Thymus (tissue), 11 donors: Measurements from ENCODE around the gene TPCN1. TPM values are rescaled to one million over a fixed set of nuclear protein-coding genes. Genes with fewer than 3 reads are reported as not detected.

Experiments
- DNase-seq, 9 donors: peaks; one replicate each; pipeline ENCODE4 v3.0.0-alpha.2; 2013; ENCODE audit warnings: low spot score in 9 of 9, low read depth in 6 of 9, missing footprints in 1 of 9
- H3K27ac ChIP-seq, 2 donors: one replicate each; pipeline ENCODE4 v1.5.1; 2013; ENCODE audit warnings: control low read depth in 1 of 2, low read depth in 1 of 2, low read length in 1 of 2, mild to moderate bottlenecking in 1 of 2, moderate library complexity in 1 of 2
- H3K27me3 ChIP-seq, 2 donors: one replicate each; pipeline ENCODE4 v1.5.1; 2013; ENCODE audit warnings: low read length in 1 of 2; ENCODE audit not compliant: control insufficient read depth in 2 of 2, insufficient read depth in 1 of 2
- H3K36me3 ChIP-seq, 2 donors: one replicate each; pipeline ENCODE4 v1.5.1; 2013; ENCODE audit warnings: low read length in 1 of 2, mild to moderate bottlenecking in 1 of 2, moderate library complexity in 1 of 2; ENCODE audit not compliant: control insufficient read depth in 2 of 2, insufficient read depth in 2 of 2
- H3K4me1 ChIP-seq, 2 donors: one replicate each; pipeline ENCODE4 v1.5.1; 2013; ENCODE audit warnings: low read length in 2 of 2; ENCODE audit not compliant: control insufficient read depth in 2 of 2, insufficient read depth in 2 of 2
- H3K4me3 ChIP-seq, 2 donors: one replicate each; pipeline ENCODE4 v1.5.1; 2013; ENCODE audit warnings: low read length in 2 of 2, control low read depth in 1 of 2, mild to moderate bottlenecking in 1 of 2
- H3K9me3 ChIP-seq, 2 donors: one replicate each; pipeline ENCODE4 v1.5.1; 2013; ENCODE audit warnings: low read length in 1 of 2, mild to moderate bottlenecking in 1 of 2; ENCODE audit not compliant: control insufficient read depth in 2 of 2, insufficient read depth in 1 of 2
- WGBS: extraction: QIAGEN DNeasy Blood & Tissue Kit; methylation state at CpG from one replicate; pipeline ENCODE4 v1.1.7; 2013; 5-methylcytosine and 5-hydroxymethylcytosine counted together
- polyA plus RNA-seq: library from polyadenylated mRNA; stranded (reverse); fragments of 200-250 nt; gene quantifications from one replicate; pipeline ENCODE4 v1.2.3, GENCODE V29; 2013
- total RNA-seq: library from RNA; stranded (reverse); fragments of 120-200 nt; gene quantifications from one replicate; pipeline ENCODE4 v1.2.4, GENCODE V29; 2013
- donor health status: healthy.

The TPCN1 gene
- total and polyA plus RNA-seq, 2 donors, result 4.2 to 16.7 TPM

- H3K27ac ChIP-seq, result no peak overlapping the region
- peaks cover 19 to 20% of the 10 kb centered on the region in 2 donors for H3K4me1 ChIP-seq
- H3K36me3 ChIP-seq, result peaks cover 4 to 21% of the 10 kb centered on the region in 2 donors
- WGBS, result 94% methylated on average over 8 of the region's 8 CpGs
- H3K9me3 ChIP-seq, result no peaks in the 10 kb centered on the region
- H3K4me3 ChIP-seq, result no peak overlapping the region
- no peaks in the 10 kb centered on the region for H3K27me3 ChIP-seq
- no peak for DNase-seq
Observed at GRCh38 chr12:113278141-113278540, 56.9 kb downstream of the TPCN1 start.

GRCh38 chr12:113278633-113279032, 57.4 kb downstream of the TPCN1 start:
- Histone ChIP-seq H3K4me1 (peaks cover 19 to 20% of the 10 kb centered on the region in 2 donors), H3K27me3 (no peaks in the 10 kb centered on the region), H3K36me3 (peaks cover 1 to 16% of the 10 kb centered on the region in 2 donors), H3K9me3 (no peaks in the 10 kb centered on the region), H3K27ac (peak overlapping the region in 1 of 2 donors; percentile 59), H3K4me3 (no peak overlapping the region)
- 11% methylated on average over 5 of the region's 5 CpGs for WGBS
- peak in 8 of 9 donors; percentile 34 to 84 (median 56) for DNase-seq

GRCh38 chr12:113284751-113285150, 63.5 kb downstream of the TPCN1 start:
- Histone ChIP-seq H3K4me3 (no peak overlapping the region), H3K27me3 (no peaks in the 10 kb centered on the region), H3K36me3 (peaks cover 2 to 15% of the 10 kb centered on the region in 2 donors), H3K27ac (no peak overlapping the region), H3K9me3 (no peaks in the 10 kb centered on the region), H3K4me1 (peaks cover 1% of the 10 kb centered on the region in 2 donors)
- no peak for DNase-seq
- WGBS, result 97% methylated on average over 13 of the region's 13 CpGs

- Histone ChIP-seq H3K27me3 (no peaks in the 10 kb centered on the region), H3K27ac (no peak overlapping the region)
- DNase-seq, result no peak
Observed at GRCh38 chr12:113285679-113286610, 64.7 kb downstream of the TPCN1 start.

GRCh38 chr12:113286712-113287111, 65.4 kb downstream of the TPCN1 start:
- no peak for DNase-seq
- Histone ChIP-seq H3K27ac (no peak overlapping the region), H3K4me1 (no peaks in the 10 kb centered on the region), H3K36me3 (peaks cover 2 to 26% of the 10 kb centered on the region in 2 donors), H3K4me3 (no peak overlapping the region), H3K27me3 (no peaks in the 10 kb centered on the region), H3K9me3 (peaks cover 0 to 3% of the 10 kb centered on the region in 2 donors)
- 94% methylated on average over 11 of the region's 11 CpGs for WGBS

More at GRCh38 chr12:113285679-113286610, 64.7 kb downstream of the TPCN1 start:
- WGBS, result 98% methylated on average over 22 of the region's 22 CpGs
- H3K4me3 ChIP-seq, result no peak overlapping the region
- H3K9me3 ChIP-seq, result peaks cover 0 to under 1% of the 10 kb centered on the region in 2 donors
- peaks cover 2 to 20% of the 10 kb centered on the region in 2 donors for H3K36me3 ChIP-seq
- H3K4me1 ChIP-seq, result no peaks in the 10 kb centered on the region

GRCh38 chr12:113287146-113287898, 66.1 kb downstream of the TPCN1 start:
- Histone ChIP-seq H3K27ac (no peak overlapping the region), H3K4me3 (no peak overlapping the region), H3K9me3 (peaks cover 0 to 3% of the 10 kb centered on the region in 2 donors), H3K36me3 (peaks cover 4 to 26% of the 10 kb centered on the region in 2 donors), H3K4me1 (no peaks in the 10 kb centered on the region), H3K27me3 (no peaks in the 10 kb centered on the region)
- WGBS, result 98% methylated on average over 21 of the region's 21 CpGs
- DNase-seq, result no peak

GRCh38 chr12:113287899-113288282, 66.6 kb downstream of the TPCN1 start:
- 98% methylated on average over 19 of the region's 19 CpGs for WGBS
- peaks cover 0 to 3% of the 10 kb centered on the region in 2 donors for H3K9me3 ChIP-seq
- H3K27me3 ChIP-seq, result no peaks in the 10 kb centered on the region
- no peak for DNase-seq
- H3K4me1 ChIP-seq, result no peaks in the 10 kb centered on the region
- H3K4me3 ChIP-seq, result no peak overlapping the region
- H3K27ac ChIP-seq, result no peak overlapping the region
- peaks cover 4 to 31% of the 10 kb centered on the region in 2 donors for H3K36me3 ChIP-seq

GRCh38 chr12:113289361-113289760, 68.1 kb downstream of the TPCN1 start:
- Histone ChIP-seq H3K4me1 (no peaks in the 10 kb centered on the region), H3K27ac (no peak overlapping the region), H3K4me3 (no peak overlapping the region), H3K9me3 (peaks cover 0 to 3% of the 10 kb centered on the region in 2 donors), H3K27me3 (no peaks in the 10 kb centered on the region), H3K36me3 (peaks cover 7 to 36% of the 10 kb centered on the region in 2 donors)
- 96% methylated on average over 2 of the region's 2 CpGs for whole genome bisulfite sequencing
- DNase-seq, result no peak

GRCh38 chr12:113290506-113290905, 69.2 kb downstream of the TPCN1 start:
- DNase-seq, result no peak
- Histone ChIP-seq H3K36me3 (peaks cover 7 to 40% of the 10 kb centered on the region in 2 donors), H3K27me3 (no peaks in the 10 kb centered on the region), H3K27ac (no peak overlapping the region), H3K4me3 (no peak overlapping the region), H3K9me3 (peaks cover 0 to 3% of the 10 kb centered on the region in 2 donors), H3K4me1 (no peaks in the 10 kb centered on the region)
- 98% methylated on average over 5 of the region's 5 CpGs for WGBS
